Fibroblast of the aortic adventitia (primary cell): ENCODE results near the gene BEST3. TPM values are rescaled to one million over a fixed set of nuclear protein-coding genes. Genes with fewer than 3 reads are reported as not detected.

Source experiments
- DNase-seq: peaks from one replicate; pipeline ENCODE4 v3.0.0-alpha.2; 2010; ENCODE audit warnings: low read depth
- H3K4me3 ChIP-seq: 2 replicates; pipeline ENCODE4 v1.5.1; 2011; ENCODE audit warnings: low read depth, mild to moderate bottlenecking, control low read depth, low read length, moderate library complexity
- CTCF ChIP-seq: IDR thresholded peaks from 2 replicates; pipeline ENCODE4 v1.5.1; 2011; ENCODE audit warnings: mild to moderate bottlenecking, low read length, control low read depth, inconsistent platforms; ENCODE audit not compliant: insufficient read depth
- total RNA-seq: library from RNA; depleted of rRNA; stranded (reverse); fragments of >200 nt; gene quantifications from 2 replicates; pipeline ENCODE4 v1.2.3, GENCODE V29; 2012; ENCODE audit warnings: low replicate concordance

Gene BEST3
- not detected in 2 replicates for total RNA-seq

GRCh38 chr12:69698769-69699540 lies at the start of gene BEST3:
Gene BEST3 (minus strand): TSS chr12:69699303. CDS start chr12:69697798, 1,505 bp downstream.
- no peak for TF ChIP-seq CTCF
- no peak for DNase-seq
- no peak within 1 kb of the TSS for H3K4me3 ChIP-seq

GRCh38 chr12:69744109-69744508 lies 45.0 kb upstream of the BEST3 start:
- DNase-seq: no peak
- no peak for TF ChIP-seq CTCF
- H3K4me3 ChIP-seq: no peak overlapping the region

- H3K4me3 ChIP-seq: peak overlapping the region; percentile 71
- peak; percentile 24 for DNase-seq
- TF ChIP-seq CTCF: no peak
These were observed 40.4 kb upstream of the BEST3 start for GRCh38 chr12:69739287-69740191.

- peak within 1 kb of the TSS; percentile 71 for H3K4me3 ChIP-seq
- TF ChIP-seq CTCF: peak; percentile 33
- peak; percentile 41 for DNase-seq
These were observed 39.5 kb upstream of the BEST3 start, which contains the start of gene RAB3IP for GRCh38 chr12:69738351-69739286. Gene RAB3IP (plus strand): TSS chr12:69738860. CDS start chr12:69755409, 16,549 bp downstream.

GRCh38 chr12:69733638-69734037 lies 34.5 kb upstream of the BEST3 start:
- no peak overlapping the region for H3K4me3 ChIP-seq
- TF ChIP-seq CTCF: no peak

GRCh38 chr12:69732088-69732487 lies 33.0 kb upstream of the BEST3 start:
- no peak overlapping the region for H3K4me3 ChIP-seq
- peak; percentile 5 for DNase-seq
- TF ChIP-seq CTCF: no peak

More at GRCh38 chr12:69733638-69734037, 34.5 kb upstream of the BEST3 start:
- DNase-seq: no peak
